Measurements from ENCODE around the gene FCER1G.

- TF ChIP-seq CTCF (IDR thresholded peaks at IDR 0.05; ENCODE audit: poor library complexity, severe bottlenecking) (no peak), RAD21 (conservative IDR thresholded peaks at IDR 0.05) (no peak), MXI1 (conservative IDR thresholded peaks at IDR 0.05; ENCODE audit: poor library complexity, severe bottlenecking) (no peak), REST (IDR thresholded peaks at IDR 0.05; ENCODE audit: borderline replicate concordance) (no peak), TAF1 (IDR thresholded peaks at IDR 0.05; ENCODE audit: low read depth) (no peak), SMC3 (conservative IDR thresholded peaks at IDR 0.05; ENCODE audit: poor library complexity) (no peak), POLR2AphosphoS5 (IDR thresholded peaks at IDR 0.05) (no peak), EP300 (conservative IDR thresholded peaks at IDR 0.05; ENCODE audit: poor library complexity, severe bottlenecking) (no peak)
Measured at GRCh38 chr1:161200421-161200991, 14.6 kb upstream of the FCER1G start.
